ENCODE measurements around the gene FCHSD2. TPM values are rescaled to one million over a fixed set of nuclear protein-coding genes. Genes with fewer than 3 reads are reported as not detected.

FCHSD2 gene
- total and polyA plus RNA-seq, 2 of the 13 experiments (the other 11 are each of a cell fraction or from before 2014, with no cell fraction given): 20.5 to 24.8 TPM

DNA sequence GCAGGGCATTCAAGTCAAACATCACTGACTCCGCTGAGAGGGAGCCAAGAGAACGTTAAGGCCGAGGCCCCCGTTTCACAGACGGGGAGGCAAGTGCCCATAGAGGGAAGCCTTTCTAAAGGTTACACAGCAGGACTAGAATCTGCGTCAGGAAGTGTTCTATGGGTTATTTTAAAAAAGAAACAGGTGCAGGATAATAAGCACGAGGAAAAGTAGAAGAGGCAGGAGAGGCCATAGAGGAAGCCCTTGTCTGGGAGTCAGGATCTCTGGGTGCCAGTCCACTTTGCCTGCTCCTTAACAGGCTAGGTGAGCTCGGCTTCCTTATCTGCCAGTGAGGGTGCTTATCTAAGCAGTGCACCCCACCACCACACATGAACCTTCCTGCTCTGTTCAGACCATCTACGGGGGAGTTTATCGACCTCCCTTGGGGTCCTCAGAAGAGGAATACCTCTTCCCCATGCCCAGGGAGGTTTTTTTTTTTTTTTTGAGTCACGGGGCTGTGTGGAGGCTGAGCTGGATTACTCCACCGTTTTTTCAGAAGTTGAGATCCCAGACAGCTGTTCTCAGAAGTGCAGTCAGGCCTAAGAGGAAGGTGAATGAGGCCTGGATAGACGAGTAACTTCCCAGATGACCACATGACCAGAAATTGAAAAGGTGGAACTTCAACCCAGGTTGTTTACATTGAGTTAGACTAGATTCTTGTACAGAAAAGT lies 1.2 kb upstream of the FCHSD2 start (continued):
- TF ChIP-seq NFE2L1 (CRISPR knock-in tag; IDR thresholded peaks at IDR 0.05; ENCODE audit: borderline replicate concordance) (no peak), FOXK2 (IDR thresholded peaks at IDR 0.05) (0 out of 2 replicates have a peak, but pooled peaks have one; percentile 46), TEAD2 (CRISPR knock-in tag; IDR thresholded peaks at IDR 0.05) (no peak), SALL2 (CRISPR knock-in tag; IDR thresholded peaks at IDR 0.05) (no peak), ZFP37 (CRISPR knock-in tag; IDR thresholded peaks at IDR 0.05; ENCODE audit: borderline replicate concordance) (no peak), ONECUT2 (CRISPR knock-in tag; IDR thresholded peaks at IDR 0.05) (no peak), NFATC3 (CRISPR knock-in tag; IDR thresholded peaks at IDR 0.05) (no peak), DPF2 (CRISPR knock-in tag; IDR thresholded peaks at IDR 0.05; ENCODE audit: borderline replicate concordance, low read depth) (0 out of 2 replicates have a peak, but pooled peaks have one; percentile 22), NR2F6 (IDR thresholded peaks at IDR 0.05) (no peak), NR2F6 (CRISPR knock-in tag; IDR thresholded peaks at IDR 0.05) (no peak), HNF4A (CRISPR knock-in tag; IDR thresholded peaks at IDR 0.05) (peak; percentile 50; the same call in 1 of the 2 replicates), ZNF674 (CRISPR knock-in tag; IDR thresholded peaks at IDR 0.05; ENCODE audit: low read depth) (no peak), ZNF432 (CRISPR knock-in tag; IDR thresholded peaks at IDR 0.05; ENCODE audit: borderline replicate concordance) (no peak), BRD4 (CRISPR knock-in tag; IDR thresholded peaks at IDR 0.05) (0 out of 2 replicates have a peak, but pooled peaks have one; percentile 38)
- TF ChIP-seq, protein P1, sequence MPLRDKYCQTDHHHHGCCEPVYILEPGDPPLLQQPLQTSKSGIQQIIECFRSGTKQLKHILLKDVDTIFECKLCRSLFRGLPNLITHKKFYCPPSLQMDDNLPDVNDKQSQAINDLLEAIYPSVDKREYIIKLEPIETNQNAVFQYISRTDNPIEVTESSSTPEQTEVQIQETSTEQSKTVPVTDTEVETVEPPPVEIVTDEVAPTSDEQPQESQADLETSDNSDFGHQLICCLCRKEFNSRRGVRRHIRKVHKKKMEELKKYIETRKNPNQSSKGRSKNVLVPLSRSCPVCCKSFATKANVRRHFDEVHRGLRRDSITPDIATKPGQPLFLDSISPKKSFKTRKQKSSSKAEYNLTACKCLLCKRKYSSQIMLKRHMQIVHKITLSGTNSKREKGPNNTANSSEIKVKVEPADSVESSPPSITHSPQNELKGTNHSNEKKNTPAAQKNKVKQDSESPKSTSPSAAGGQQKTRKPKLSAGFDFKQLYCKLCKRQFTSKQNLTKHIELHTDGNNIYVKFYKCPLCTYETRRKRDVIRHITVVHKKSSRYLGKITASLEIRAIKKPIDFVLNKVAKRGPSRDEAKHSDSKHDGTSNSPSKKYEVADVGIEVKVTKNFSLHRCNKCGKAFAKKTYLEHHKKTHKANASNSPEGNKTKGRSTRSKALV (CRISPR knock-in tag; IDR thresholded peaks at IDR 0.05): no peak
- TF ChIP-seq, protein P2, sequence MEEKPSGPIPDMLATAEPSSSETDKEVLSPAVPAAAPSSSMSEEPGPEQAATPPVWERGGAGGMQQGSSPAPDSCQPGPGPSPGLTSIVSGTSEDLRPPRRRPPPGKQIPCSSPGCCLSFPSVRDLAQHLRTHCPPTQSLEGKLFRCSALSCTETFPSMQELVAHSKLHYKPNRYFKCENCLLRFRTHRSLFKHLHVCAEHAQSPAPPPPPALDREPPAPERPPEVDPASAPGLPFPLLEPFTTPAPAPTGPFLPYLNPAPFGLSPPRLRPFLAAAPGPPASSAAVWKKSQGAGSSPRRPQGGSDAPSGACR (CRISPR knock-in tag; IDR thresholded peaks at IDR 0.05): peak; percentile 32; the same call in 1 of the 2 replicates
- TF ChIP-seq, protein P3, sequence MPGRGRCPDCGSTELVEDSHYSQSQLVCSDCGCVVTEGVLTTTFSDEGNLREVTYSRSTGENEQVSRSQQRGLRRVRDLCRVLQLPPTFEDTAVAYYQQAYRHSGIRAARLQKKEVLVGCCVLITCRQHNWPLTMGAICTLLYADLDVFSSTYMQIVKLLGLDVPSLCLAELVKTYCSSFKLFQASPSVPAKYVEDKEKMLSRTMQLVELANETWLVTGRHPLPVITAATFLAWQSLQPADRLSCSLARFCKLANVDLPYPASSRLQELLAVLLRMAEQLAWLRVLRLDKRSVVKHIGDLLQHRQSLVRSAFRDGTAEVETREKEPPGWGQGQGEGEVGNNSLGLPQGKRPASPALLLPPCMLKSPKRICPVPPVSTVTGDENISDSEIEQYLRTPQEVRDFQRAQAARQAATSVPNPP (CRISPR knock-in tag; IDR thresholded peaks at IDR 0.05): no peak
- TF ChIP-seq, protein P4, sequence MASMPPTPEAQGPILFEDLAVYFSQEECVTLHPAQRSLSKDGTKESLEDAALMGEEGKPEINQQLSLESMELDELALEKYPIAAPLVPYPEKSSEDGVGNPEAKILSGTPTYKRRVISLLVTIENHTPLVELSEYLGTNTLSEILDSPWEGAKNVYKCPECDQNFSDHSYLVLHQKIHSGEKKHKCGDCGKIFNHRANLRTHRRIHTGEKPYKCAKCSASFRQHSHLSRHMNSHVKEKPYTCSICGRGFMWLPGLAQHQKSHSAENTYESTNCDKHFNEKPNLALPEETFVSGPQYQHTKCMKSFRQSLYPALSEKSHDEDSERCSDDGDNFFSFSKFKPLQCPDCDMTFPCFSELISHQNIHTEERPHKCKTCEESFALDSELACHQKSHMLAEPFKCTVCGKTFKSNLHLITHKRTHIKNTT (CRISPR knock-in tag; IDR thresholded peaks at IDR 0.05): no peak
- TF ChIP-seq, protein P5, sequence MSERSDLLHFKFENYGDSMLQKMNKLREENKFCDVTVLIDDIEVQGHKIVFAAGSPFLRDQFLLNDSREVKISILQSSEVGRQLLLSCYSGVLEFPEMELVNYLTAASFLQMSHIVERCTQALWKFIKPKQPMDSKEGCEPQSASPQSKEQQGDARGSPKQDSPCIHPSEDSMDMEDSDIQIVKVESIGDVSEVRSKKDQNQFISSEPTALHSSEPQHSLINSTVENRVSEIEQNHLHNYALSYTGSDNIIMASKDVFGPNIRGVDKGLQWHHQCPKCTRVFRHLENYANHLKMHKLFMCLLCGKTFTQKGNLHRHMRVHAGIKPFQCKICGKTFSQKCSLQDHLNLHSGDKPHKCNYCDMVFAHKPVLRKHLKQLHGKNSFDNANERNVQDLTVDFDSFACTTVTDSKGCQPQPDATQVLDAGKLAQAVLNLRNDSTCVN (CRISPR knock-in tag; IDR thresholded peaks at IDR 0.05; ENCODE audit: borderline replicate concordance): peak; percentile 52; the same call in 1 of the 2 replicates
- TF ChIP-seq, protein P6, sequence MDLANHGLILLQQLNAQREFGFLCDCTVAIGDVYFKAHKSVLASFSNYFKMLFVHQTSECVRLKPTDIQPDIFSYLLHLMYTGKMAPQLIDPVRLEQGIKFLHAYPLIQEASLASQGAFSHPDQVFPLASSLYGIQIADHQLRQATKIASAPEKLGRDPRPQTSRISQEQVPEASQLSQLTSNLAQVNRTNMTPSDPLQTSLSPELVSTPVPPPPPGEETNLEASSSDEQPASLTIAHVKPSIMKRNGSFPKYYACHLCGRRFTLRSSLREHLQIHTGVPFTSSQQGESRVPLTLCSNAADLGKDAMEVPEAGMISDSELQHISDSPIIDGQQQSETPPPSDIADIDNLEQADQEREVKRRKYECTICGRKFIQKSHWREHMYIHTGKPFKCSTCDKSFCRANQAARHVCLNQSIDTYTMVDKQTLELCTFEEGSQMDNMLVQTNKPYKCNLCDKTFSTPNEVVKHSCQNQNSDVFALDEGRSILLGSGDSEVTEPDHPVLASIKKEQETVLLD (CRISPR knock-in tag; IDR thresholded peaks at IDR 0.05; ENCODE audit: low read depth): no peak
- TF ChIP-seq, protein P7, sequence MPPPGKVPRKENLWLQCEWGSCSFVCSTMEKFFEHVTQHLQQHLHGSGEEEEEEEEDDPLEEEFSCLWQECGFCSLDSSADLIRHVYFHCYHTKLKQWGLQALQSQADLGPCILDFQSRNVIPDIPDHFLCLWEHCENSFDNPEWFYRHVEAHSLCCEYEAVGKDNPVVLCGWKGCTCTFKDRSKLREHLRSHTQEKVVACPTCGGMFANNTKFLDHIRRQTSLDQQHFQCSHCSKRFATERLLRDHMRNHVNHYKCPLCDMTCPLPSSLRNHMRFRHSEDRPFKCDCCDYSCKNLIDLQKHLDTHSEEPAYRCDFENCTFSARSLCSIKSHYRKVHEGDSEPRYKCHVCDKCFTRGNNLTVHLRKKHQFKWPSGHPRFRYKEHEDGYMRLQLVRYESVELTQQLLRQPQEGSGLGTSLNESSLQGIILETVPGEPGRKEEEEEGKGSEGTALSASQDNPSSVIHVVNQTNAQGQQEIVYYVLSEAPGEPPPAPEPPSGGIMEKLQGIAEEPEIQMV (CRISPR knock-in tag; IDR thresholded peaks at IDR 0.05; ENCODE audit: low read depth): no peak
